Anterior cingulate cortex (tissue), 58 donors: ENCODE results near the gene STIP1.

Experiments used
- DNase-seq, 58 donors: peaks; one replicate each; lab custom pipeline; 2025; lab: John Stamatoyannopoulos, UW

STIP1 gene

DNA sequence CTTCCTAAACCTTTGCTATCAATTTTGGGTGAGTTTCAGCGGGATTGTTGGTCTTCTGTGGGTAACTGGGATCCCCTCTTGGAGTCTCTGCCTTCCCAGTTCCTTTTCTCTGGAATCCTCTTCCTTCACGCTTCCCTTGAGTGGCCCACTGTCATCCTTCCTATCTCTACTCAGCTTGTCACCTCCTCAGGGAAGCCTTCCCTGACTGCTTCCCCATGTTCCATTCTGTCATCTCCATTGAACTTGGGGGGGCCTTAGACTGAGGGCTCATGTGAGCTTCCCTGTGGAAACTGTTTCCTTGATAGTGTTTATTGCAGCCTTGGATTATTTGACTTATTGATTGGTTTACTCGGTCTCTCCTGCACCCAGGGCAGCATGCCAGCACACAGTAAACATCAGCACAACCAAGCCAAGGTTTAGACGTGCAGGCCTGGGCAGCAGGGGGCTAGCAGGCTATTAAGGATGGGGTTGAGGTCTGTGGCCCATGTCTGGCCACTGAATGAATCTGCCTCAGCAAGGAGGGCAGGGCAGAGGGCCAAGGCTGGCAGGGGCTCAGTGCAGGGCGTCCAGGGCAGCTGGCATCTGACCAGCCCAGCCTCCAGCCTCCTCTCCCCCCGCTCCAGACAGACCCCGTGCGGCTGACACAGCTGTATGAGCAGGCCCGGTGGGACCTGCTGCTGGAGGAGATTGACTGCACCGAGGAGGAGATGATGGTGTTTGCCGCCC, 32.8 kb downstream of the STIP1 start:
- DNase-seq: peak in 5 of 58 donors; percentile 25 to 39 (median 31)

DNA sequence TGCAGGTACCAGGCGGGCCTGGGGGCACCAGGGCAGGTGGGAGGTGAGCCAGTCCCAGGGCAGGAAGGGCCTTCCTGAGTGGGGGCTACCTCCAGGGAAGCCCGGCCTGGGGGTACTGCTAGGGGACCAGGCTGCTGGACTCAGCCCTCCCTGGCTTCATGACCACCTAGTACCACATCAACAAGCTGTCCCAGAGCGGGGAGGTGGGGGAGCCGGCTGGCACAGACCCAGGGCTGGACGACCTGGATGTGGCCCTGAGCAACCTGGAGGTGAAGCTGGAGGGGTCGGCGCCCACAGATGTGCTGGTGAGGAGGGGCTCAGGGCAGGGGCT, 33.3 kb downstream of the STIP1 start:
- DNase-seq: no peak

DNA sequence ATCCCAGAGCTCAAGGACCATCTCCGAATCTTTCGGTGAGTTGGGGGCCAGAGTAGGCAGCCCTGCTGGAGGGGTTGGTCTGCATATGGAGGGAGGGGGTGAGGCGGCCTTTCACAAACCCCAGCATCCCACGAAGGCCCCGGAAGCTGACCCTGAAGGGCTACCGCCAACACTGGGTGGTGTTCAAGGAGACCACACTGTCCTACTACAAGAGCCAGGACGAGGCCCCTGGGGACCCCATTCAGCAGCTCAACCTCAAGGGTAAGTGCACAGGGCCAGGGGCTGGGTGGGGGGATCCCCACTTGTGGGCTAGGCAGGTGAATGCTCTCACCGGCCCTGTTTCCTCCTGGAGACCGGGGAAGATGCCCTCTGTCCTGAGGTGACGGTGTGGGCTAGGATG, 33.8 kb downstream of the STIP1 start:
- DNase-seq: no peak

DNA sequence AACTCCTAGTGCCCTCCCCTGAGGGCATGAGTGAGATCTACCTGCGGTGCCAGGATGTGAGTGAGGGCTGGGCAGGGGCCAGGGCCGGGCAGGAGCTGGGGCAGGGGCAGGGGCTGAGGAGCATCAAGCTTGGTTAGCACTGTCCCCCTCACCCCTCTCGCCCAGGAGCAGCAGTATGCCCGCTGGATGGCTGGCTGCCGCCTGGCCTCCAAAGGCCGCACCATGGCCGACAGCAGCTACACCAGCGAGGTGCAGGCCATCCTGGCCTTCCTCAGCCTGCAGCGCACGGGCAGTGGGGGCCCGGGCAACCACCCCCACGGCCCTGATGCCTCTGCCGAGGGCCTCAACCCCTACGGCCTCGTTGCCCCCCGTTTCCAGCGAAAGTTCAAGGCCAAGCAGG, 34.3 kb downstream of the STIP1 start:
- DNase-seq: no peak

DNA sequence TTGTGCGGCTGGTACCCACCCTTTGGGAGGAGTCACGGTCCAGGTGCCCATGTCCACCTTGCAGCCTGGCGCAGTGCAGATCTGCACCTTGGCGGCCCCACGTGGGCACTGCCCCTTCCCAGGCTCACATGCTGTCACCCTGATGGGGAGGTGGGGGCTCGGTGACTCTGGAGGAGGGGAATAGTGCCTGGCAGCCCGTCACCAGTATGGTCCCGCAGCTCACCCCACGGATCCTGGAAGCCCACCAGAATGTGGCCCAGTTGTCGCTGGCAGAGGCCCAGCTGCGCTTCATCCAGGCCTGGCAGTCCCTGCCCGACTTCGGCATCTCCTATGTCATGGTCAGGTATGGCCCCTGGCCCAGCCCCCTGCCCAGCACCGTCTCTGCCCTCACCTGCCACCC, 34.8 kb downstream of the STIP1 start:
- no peak for DNase-seq

DNA sequence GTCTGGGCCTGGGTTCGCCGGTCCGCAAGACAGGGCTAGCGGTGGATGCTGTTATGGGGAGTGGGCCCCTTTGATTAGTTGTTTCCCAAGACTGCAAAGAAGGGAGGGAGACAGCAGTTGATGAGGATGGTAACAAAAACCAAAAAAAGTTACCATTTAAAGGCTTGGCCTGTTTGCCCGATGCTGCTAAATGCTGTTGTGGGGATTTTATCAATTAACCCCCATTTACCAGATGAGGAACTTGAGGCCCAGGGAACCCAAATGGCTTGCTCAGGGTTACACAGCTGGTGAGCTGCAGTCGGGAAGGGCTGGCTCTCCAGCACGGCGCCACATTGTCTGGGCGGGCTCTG, 36.7 kb downstream of the STIP1 start:
- DNase-seq: no peak

DNA sequence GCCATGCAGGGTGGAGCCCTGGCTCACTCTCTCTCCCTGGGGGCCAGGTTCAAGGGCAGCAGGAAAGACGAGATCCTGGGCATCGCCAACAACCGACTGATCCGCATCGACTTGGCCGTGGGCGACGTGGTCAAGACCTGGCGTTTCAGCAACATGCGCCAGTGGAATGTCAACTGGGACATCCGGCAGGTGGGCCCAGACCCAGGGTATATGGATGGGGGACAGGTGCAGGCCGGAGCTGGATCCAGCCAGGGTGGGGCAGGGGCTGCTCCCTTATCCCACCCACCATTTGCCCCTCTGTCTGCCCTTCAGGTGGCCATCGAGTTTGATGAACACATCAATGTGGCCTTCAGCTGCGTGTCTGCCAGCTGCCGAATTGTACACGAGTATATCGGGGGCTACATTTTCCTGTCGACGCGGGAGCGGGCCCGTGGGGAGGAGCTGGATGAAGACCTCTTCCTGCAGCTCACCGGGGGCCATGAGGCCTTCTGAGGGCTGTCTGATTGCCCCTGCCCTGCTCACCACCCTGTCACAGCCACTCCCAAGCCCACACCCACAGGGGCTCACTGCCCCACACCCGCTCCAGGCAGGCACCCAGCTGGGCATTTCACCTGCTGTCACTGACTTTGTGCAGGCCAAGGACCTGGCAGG, 37.2 kb downstream of the STIP1 start:
- DNase-seq: no peak

DNA sequence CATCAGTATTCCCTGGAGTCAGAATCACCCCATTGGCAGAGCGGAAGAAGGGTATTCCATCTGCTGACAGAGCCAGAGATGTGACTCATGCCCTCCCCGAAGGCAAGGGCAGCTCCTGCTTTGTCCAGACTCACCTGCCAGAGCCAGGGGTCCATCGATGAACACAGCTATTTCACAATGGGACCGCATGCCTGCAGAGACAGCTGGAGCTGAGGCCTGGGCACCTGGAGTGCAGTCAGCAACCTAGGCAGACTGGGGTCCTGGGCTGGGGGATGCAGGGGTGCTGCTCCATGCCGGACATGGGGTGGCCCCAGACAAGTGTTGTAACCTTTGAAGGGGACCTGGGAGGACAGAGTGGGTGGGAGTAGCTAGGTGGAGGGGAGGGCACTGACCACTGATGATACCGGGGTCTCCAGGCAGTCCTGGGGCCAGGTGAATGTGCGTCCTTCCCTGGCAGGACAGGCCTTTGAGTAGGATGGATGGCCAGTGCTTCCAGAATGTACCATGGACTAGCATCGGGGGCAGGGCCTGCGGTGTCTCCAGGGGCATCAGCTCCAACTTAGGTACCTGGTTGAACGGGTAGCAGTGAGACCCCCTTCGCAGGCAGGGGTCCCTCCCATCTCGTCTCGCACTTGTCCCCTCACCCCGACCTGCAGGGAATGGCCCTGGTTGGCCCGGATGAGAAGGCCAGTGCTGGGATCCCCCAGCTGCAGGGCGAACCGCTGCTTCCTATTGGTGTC, 38.4 kb downstream of the STIP1 start:
- DNase-seq: no peak

DNA sequence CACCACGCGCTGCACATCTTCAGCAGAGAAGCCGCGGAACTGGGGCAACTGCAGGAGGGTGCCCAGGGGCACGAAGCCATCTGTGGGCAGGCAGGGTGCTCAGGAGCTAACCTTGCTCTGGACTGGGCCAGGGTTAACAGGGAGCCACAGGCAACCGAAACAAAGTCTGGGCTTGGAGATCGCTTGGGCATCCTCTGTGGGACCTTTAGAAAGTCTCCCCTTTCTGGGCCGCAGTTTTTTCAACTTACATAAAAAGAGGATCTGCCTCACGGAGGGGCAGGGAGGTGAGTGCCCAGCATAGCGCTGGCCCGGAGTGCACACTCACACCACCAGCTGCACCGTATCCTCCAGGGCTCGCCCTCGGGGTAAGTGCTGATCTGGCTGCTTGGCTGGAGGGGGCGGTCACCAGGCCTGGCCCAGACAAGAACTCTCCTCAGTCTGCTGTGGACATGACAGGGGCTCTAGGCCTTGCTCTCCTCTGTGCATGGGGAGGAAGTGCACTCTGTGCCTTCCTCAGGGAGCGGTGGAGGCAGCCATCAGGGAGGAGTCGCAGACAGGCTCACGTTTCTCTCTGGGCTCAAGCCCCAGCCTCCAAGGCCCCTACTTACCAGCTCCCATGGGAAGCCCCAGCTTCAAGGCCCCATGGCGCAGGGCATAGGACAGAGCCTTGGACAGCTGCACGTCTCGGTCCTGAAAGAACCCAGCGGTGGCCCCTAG, 39.1 kb downstream of the STIP1 start:
- DNase-seq: no peak

DNA sequence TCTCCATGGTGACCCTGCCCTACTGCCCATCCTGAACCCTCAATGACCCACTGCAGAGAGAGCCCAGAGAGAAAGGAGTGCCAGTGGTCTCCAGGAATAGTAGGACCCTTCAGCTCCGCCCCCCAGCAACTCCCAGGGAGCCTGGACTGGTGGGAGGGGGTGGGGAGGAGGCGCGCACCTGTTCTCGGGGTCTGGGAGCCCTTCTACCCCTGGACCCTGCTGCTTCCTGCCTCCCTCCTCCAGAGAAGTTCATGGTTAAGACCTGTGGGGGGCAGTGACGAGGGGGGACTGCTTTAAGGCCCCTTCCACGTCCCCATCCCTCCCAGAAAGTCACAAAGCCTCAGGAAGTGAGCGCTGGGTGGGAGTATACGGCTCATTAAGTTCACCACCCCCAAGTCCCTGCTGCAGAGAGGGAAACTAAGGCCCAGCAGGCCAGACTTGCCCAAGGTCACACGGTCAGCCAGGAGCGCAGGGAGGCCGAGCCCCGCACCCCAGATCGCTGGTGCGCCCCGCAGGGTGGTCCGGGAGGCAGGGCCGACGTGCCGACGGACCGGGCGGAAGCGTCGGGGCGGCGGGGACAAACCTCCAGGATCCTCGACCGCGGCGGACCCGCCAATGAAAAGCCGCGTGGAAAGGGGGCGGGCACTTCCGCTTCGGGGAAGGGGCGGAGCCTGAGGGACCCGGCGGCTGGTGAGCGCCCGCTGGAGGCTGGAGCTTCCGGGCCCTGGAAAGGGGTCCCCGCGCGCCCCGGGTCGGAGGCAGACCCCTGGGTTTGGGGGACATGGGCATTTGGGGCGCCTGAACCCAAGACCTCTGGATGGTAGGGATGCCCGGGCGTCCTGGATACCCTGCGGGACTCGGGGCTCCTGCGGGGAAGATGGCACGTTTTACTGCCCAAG, 39.9 kb downstream of the STIP1 start, which contains the start of the genes NUDT22 and TRPT1:
TSS of gene NUDT22 (plus strand) at position 667 of the 899 bp plus-strand sequence. CDS start 379 bp downstream, outside the sequence.
TSS of gene TRPT1 (minus strand) at position 579 of the 899 bp plus-strand sequence. CDS start at position 253, 326 bp downstream.
- peak; percentile 30 to 92 (median 82) for DNase-seq

DNA sequence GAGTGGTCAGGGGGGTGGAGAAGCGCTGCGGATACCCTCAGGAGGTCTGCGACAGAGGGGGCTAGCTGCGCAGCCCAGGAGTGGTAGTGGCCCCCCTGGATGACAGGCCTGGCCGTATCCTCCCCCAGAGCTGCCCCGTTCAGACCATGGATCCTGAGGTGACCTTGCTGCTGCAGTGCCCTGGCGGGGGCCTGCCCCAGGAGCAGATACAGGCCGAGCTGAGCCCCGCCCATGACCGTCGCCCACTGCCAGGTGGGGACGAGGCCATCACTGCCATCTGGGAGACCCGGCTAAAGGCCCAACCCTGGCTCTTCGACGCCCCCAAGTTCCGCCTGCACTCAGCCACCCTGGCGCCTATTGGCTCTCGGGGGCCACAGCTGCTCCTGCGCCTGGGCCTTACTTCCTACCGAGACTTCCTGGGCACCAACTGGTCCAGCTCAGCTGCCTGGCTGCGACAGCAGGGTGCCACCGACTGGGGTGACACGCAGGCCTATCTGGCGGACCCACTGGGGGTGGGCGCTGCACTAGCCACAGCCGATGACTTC, 40.6 kb downstream of the STIP1 start:
- DNase-seq: peak in 19 of 58 donors; percentile 25 to 65 (median 45)

DNA sequence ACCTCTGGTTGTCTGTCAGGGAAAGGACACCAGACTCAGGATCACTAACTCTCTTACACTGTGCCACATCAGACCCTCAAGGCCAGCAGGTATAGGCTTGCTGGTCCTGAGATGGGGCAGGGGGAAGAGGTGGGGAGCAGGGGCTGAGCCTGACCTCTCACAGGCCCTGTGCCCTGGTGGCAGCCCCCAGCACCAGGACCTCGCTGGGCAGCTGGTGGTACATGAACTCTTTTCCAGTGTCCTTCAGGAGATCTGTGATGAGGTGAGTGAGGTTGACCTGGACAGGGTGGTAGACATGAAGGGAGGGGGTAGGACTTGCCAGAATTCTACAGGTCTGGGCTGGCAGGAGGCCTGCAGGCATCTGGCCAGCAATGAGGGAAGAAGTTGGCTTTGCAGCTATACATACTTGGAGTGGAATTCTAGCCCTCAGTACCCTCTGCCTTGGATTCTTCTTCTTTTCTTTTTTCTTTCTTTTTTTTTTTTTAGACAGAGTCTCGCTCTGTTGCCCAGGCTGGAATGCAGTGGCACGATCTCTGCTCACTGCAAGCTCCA, 41.5 kb downstream of the STIP1 start:
- DNase-seq: no peak

DNA sequence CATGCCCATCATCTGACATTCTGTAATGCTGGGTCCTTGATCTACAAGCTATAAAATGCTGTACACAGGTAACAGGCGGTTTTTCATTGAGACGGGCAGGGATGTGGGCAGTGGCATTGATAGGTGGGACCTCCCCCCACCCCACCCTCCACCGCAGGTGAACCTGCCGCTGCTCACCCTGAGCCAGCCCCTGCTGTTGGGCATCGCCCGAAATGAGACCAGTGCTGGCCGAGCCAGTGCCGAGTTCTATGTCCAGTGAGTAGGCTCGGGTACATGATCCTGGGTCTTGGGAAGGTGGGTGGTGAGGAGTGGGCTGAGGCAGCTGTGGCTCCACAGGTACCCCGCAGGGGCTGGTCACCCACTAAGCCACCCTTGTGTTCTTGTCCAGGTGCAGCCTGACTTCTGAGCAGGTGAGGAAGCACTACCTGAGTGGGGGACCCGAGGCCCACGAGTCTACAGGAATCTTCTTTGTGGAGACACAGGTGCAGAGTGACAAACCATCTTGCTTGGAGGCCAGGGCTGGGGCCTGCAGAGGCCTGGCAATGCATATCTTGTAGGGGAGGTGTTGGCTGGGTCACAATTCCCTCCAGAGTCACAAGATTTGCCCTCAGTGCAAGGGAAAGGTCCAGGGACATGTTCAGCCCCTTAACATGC, 43.2 kb downstream of the STIP1 start:
- DNase-seq: no peak

DNA sequence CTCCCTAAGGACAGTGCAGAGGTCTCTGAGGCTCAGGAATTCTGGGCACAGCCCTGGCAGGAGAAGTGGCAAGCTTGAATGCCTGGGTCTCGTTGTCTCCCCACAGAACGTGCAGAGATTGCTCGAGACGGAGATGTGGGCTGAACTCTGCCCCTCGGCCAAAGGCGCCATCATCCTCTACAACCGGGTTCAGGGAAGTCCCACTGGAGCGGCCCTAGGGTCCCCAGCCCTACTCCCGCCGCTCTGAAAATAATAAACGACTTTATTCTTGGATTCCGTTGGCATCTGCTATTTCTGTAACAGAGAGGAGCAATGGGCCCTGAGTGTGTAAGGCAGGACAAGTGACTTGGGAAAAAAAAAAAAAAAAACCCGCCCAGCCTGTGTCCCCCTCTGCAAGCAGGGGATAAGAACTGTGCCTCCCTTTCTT, 43.8 kb downstream of the STIP1 start:
- no peak for DNase-seq

DNA sequence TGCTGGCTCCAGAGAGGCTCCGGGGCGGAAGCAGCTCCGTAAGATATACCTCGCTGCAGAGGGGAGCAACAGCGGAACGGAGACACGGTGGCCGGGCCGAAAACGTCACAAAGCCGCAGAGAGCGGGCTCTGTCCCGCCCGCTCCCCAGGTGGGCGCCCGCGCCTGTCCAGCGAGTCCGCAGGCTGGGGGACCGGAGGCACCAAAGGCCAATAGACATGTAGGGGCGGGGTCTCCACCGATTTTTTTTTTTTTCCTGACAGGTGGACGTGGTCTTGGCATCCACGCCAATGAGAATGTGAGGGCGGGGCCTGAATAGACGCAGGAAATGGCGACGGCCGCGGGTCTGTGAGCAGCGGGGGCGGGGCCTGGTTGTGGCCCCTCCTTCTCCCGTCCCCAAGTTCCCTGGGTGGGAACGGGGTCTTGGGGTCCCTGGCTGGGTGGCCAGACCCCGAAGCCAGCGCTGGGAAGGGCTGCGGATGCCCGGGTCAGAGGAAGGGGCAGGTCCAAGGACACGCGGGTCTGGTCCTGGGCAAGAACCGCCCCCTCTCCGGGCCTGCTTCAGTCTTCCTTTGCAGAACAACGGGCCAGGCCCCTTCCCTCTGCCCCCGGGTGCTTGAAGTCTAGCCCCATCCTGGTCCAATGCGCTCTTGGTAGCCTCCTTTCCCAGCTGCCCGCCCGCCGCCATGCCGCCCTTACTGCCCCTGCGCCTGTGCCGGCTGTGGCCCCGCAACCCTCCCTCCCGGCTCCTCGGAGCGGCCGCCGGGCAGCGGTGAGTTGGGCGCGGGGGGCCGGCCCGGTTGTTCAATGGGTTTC, 44.4 kb downstream of the STIP1 start, which contains the start of gene DNAJC4:
TSS of gene DNAJC4 (plus strand) at position 378 of the 814 bp plus-strand sequence. CDS start at position 685, 307 bp downstream.
- DNase-seq: peak; percentile 52 to 94 (median 85)

DNA sequence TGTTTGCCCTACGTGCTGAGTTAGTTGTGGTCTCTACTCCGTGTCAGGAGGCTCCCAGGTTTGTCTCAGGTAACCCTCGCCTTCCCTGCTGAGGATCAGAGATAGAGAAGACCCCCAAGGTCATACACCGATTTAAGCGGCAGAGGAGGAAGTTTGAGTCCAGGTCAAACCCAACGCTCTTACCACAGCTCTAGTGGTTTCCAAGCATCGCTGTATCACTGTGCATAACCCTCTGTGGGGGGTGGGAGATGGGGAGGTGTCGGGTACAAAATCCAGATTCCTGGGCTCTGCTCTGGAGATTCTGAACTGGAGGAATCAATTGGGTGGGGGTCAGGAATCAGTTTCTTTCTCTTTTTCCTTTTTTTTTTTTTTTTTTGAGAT, 45.0 kb downstream of the STIP1 start:
- no peak for DNase-seq

DNA sequence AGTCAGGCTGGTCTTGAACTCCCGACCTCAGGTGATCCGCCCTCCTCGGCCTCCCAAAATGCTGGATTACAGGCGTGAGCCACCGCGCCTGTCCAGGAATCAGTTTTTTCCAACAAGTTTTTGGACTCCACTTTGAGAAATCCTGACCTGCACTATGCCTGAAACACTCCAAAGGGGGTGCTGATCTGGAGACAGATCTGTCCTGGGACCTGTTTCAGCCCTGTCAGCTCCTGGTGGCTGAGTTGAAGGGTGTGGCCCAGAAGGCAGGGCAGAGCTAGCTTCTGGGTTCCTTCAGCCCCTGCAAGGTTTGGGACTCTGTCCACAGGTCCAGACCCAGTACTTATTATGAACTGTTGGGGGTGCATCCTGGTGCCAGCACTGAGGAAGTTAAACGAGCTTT, 45.6 kb downstream of the STIP1 start:
- no peak for DNase-seq
